Airway epithelial cell (primary cell): ENCODE measurements around the gene TRMT5. TPM values are rescaled to one million over a fixed set of nuclear protein-coding genes. Genes with fewer than 3 reads are reported as not detected.

ENCODE experiments used
- total RNA-seq: library from RNA; depleted of rRNA; stranded (reverse); fragments of >200 nt; gene quantifications from 2 replicates; pipeline ENCODE4 v1.2.3, GENCODE V29; 2015

Gene TRMT5
- 13.9 and 18.0 TPM in 2 replicates for total RNA-seq

GRCh38 chr14:60980811-60981632 lies at the start of gene TRMT5, which contains the start of gene SLC38A6:
Gene TRMT5, minus strand, starts transcription at chr14:60981079. Its CDS starts 106 bp downstream, at chr14:60980973.
Gene SLC38A6, plus strand, starts transcription at chr14:60981245. Its CDS starts 33 bp downstream, at chr14:60981278.

Other genes starting within 250 kb of the TRMT5 start
- 48.2 and 49.9 TPM in 2 replicates for gene MNAT1, start 246.3 kb downstream of the TRMT5 start, total RNA-seq
- gene SLC38A6, start 166 bp upstream of the TRMT5 start, total RNA-seq = 7.2 and 9.9 TPM in 2 replicates